ENCODE data around the gene MTX2.

The MTX2 gene

GRCh38 chr2:176385219-176385759, 116.0 kb downstream of the MTX2 start:
- no peak for DNase-seq (ENCODE audit: low spot score)
- TF ChIP-seq, protein P1, sequence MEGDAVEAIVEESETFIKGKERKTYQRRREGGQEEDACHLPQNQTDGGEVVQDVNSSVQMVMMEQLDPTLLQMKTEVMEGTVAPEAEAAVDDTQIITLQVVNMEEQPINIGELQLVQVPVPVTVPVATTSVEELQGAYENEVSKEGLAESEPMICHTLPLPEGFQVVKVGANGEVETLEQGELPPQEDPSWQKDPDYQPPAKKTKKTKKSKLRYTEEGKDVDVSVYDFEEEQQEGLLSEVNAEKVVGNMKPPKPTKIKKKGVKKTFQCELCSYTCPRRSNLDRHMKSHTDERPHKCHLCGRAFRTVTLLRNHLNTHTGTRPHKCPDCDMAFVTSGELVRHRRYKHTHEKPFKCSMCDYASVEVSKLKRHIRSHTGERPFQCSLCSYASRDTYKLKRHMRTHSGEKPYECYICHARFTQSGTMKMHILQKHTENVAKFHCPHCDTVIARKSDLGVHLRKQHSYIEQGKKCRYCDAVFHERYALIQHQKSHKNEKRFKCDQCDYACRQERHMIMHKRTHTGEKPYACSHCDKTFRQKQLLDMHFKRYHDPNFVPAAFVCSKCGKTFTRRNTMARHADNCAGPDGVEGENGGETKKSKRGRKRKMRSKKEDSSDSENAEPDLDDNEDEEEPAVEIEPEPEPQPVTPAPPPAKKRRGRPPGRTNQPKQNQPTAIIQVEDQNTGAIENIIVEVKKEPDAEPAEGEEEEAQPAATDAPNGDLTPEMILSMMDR (IDR thresholded peaks at IDR 0.05; ENCODE audit: extremely low read depth, missing control alignments), result no peak

DNA sequence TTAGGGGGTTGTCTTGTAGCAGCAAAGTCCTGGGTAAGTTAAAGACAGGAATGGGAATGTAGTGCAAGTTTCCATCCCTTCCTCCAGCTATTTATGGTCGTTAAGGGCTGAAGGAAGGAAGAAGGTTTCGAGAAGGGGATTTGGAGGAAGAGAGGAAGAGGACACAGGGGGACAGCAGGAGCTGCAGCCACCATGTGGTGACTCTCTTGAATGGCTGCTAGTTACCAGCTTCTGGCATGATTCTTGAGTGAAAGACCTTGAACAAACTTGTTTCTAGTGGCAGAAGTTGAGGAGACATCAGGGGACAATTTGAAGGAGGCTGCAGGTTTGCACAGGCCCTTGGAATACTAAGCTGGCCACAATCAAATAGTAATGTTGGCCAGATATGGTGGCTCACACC, 116.6 kb downstream of the MTX2 start:
- DNase-seq (ENCODE audit: low spot score), result no peak
- TF ChIP-seq, protein P1 (IDR thresholded peaks at IDR 0.05; ENCODE audit: extremely low read depth, missing control alignments), result no peak
